ENCODE results near the gene CADM2.

The CADM2 gene

DNA sequence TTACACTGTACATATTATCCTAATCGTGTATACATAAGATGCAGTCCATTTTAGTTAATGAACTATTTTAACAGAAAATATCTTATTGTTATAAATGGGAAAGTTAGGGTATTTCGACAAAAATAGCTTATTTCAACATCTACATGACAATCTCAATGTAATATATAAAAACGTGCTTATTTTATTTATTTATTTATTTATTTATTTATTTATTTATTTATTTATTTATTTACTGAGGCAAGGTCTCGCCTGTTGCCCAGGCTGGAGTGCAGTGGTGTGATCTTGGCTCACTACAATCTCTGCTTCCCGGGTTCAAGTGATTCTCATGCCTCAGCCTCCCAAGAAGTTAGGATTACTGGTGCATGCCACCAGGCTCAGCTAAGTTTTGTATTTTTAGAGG is 614.2 kb downstream of the CADM2 start:
- Histone ChIP-seq H3K4me1 (ENCODE audit: control insufficient read depth in 1 of 2, insufficient read depth in 1 of 2, low read depth in 1 of 2, low read length in 1 of 2) (no peaks in the 10 kb centered on the region), H3K27ac (no peak overlapping the region), H3K9me3 (no peaks in the 10 kb centered on the region), H3K27me3 (no peaks in the 10 kb centered on the region), H3K4me3 (ENCODE audit: low read depth in 1 of 2, low read length in 1 of 2) (no peak overlapping the region), H3K36me3 (no peaks in the 10 kb centered on the region)
- TF ChIP-seq, protein P1, sequence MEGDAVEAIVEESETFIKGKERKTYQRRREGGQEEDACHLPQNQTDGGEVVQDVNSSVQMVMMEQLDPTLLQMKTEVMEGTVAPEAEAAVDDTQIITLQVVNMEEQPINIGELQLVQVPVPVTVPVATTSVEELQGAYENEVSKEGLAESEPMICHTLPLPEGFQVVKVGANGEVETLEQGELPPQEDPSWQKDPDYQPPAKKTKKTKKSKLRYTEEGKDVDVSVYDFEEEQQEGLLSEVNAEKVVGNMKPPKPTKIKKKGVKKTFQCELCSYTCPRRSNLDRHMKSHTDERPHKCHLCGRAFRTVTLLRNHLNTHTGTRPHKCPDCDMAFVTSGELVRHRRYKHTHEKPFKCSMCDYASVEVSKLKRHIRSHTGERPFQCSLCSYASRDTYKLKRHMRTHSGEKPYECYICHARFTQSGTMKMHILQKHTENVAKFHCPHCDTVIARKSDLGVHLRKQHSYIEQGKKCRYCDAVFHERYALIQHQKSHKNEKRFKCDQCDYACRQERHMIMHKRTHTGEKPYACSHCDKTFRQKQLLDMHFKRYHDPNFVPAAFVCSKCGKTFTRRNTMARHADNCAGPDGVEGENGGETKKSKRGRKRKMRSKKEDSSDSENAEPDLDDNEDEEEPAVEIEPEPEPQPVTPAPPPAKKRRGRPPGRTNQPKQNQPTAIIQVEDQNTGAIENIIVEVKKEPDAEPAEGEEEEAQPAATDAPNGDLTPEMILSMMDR (IDR thresholded peaks at IDR 0.05) = no peak

DNA sequence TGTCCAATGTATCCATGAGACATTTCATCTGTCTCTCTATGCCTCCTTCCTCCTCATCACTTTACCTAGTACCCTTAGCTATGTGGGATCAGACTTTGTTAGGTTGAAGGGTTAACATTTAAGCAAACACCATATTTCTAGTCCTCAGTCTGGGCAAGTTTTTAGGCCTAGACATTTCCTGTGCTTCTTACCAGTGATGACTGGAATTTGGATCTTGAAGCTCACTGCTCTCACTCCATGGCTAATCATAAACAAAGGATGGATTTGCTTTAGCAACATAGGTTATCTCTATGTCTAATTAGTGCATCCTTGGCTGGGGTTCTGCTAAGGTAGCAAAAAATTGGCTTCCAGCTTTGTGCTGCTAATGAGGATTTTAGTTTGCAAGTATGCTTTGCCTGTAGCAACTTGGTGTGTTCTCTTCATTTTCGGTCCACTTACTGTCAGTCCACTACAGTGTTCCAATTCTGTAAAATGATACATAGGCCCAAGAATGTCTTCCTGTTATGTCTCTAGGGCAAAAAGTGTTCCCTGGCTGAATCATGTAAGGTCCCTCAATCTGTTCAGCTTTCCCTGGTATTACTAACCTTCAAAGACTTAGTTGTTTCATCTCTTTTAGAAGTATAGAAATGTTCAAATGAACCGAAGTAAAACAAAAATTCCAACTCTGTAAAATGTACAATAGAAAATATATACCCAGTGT is 615.4 kb downstream of the CADM2 start:
- H3K4me1 ChIP-seq (ENCODE audit: control insufficient read depth in 1 of 2, insufficient read depth in 1 of 2, low read depth in 1 of 2, low read length in 1 of 2) = no peaks in the 10 kb centered on the region
- no peaks in the 10 kb centered on the region for H3K9me3 ChIP-seq
- no peak overlapping the region for H3K27ac ChIP-seq
- H3K36me3 ChIP-seq = no peaks in the 10 kb centered on the region
- TF ChIP-seq, protein P1 (IDR thresholded peaks at IDR 0.05) = no peak
- no peaks in the 10 kb centered on the region for H3K27me3 ChIP-seq
- no peak overlapping the region for H3K4me3 ChIP-seq (ENCODE audit: low read depth in 1 of 2, low read length in 1 of 2)

DNA sequence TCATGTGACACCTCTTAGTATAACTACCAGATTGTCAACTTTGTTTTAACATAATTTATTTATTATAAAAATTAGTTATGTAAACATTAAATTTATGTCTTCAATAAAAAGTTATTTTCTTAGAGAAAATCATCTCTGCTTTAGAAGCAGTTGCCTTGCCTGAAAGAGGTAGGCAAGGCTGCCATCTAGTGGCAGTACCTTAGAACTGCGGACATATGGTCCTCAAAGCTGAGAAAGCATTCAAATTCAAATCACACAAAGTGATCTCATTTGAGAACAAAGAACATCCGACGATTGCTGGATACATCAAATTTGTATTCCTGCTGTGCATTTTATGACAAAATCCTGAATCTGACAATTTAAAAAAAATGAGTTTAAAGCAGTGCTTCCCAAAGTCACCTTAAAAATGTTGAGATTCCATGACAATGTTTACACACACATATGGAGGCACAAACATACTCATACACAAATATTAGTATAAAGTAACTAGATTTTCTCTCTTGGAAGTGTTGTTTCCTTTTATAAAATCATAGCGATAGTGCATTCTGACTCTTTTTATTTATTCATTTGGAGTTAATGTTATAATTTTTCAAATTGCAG is 617.4 kb downstream of the CADM2 start:
- Histone ChIP-seq H3K9me3 (no peaks in the 10 kb centered on the region), H3K27ac (no peak overlapping the region), H3K36me3 (no peaks in the 10 kb centered on the region), H3K4me1 (ENCODE audit: control insufficient read depth in 1 of 2, insufficient read depth in 1 of 2, low read depth in 1 of 2, low read length in 1 of 2) (no peaks in the 10 kb centered on the region), H3K27me3 (no peaks in the 10 kb centered on the region), H3K4me3 (ENCODE audit: low read depth in 1 of 2, low read length in 1 of 2) (no peak overlapping the region)
- TF ChIP-seq, protein P1 (IDR thresholded peaks at IDR 0.05) = peak; percentile 62

DNA sequence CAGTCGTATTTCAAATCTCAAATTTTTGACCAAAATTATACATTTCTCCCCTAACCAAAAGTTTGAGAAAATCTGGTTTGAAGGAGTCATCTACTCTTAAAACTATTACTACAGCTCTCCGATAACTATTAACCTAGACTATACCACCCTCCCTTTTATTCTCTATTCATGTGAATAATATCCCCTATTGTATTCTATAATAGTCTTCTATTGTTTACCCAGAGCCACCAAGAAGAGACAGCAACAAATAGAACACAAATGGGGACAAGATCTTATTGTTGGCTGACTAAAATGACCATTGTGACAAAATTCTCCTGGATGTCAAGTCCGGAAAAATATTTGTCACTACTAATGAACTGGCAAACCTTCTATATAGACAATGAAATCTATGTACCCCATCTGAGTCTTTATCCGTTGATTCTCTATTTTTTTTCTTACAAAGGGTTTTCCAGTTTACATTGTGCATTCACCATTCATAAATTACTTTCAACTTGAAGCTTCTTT is 618.0 kb downstream of the CADM2 start:
- H3K4me1 ChIP-seq (ENCODE audit: control insufficient read depth in 1 of 2, insufficient read depth in 1 of 2, low read depth in 1 of 2, low read length in 1 of 2) = no peaks in the 10 kb centered on the region
- no peaks in the 10 kb centered on the region for H3K27me3 ChIP-seq
- TF ChIP-seq, protein P1 (IDR thresholded peaks at IDR 0.05) = no peak
- H3K4me3 ChIP-seq (ENCODE audit: low read depth in 1 of 2, low read length in 1 of 2) = no peak overlapping the region
- H3K36me3 ChIP-seq = no peaks in the 10 kb centered on the region
- no peak overlapping the region for H3K27ac ChIP-seq
- no peaks in the 10 kb centered on the region for H3K9me3 ChIP-seq

DNA sequence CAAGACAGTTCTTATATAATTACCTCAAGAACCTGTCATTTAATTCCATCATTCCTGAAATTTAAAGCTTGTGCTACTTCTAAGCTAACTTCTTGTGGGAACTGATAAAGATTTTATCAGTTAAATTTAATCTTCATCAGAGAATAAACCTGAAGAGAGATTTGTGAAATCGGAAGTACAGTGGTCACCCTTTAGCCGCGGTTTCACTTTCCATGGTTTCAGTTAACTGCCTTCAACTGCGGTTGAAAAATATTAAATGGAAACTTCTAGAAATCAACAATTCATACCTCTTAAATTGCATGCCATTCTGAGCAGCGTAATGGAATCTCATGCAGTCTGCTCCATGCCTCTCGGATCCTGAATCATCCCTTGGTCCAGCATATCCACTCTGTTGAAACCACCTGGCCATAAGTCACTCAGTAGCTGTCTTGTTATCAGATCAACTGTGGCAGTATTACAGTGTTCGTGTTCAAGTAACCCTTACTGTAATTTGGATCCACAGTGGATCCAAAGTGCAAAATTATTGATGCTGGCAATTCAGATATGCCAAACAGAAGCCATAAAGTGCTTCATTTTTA is 626.1 kb downstream of the CADM2 start:
- H3K4me1 ChIP-seq (ENCODE audit: control insufficient read depth in 1 of 2, insufficient read depth in 1 of 2, low read depth in 1 of 2, low read length in 1 of 2) = no peaks in the 10 kb centered on the region
- no peaks in the 10 kb centered on the region for H3K9me3 ChIP-seq
- TF ChIP-seq, protein P1 (IDR thresholded peaks at IDR 0.05) = no peak
- no peaks in the 10 kb centered on the region for H3K27me3 ChIP-seq
- no peaks in the 10 kb centered on the region for H3K36me3 ChIP-seq
- H3K27ac ChIP-seq = no peak overlapping the region
- H3K4me3 ChIP-seq (ENCODE audit: low read depth in 1 of 2, low read length in 1 of 2) = no peak overlapping the region

All from neutrophil (primary cell).